WTC11 (cell line): ENCODE results near the gene CALCR. TPM values are rescaled to one million over a fixed set of nuclear protein-coding genes. Genes with fewer than 3 reads are reported as not detected.

Source experiments
- ATAC-seq: fragments of 200-7000 bp; cut with Tn5 transposase; 2 replicates; pipeline ENCODE4 v1.10.0; 2021; ENCODE audit warnings: mild to moderate bottlenecking, moderate library complexity
- Bru-seq: library from RNA; stranded (reverse); fragments of 400-500 nt; gene quantifications from one replicate; lab custom pipeline; 2021; lab: Mats Ljungman, UMichigan
- CTCF ChIA-PET: fragments of 300-600 bp; sonication (Branson Sonifier 250); formaldehyde crosslinking; loops from one replicate; lab custom pipeline; 2021; ENCODE audit warnings: antibody characterized with exemption; lab: Charles Lee
- POLR2A ChIA-PET: fragments of 350-600 bp; sonication (Branson Sonifier 250); formaldehyde crosslinking; loops from one replicate; lab custom pipeline; 2021; ENCODE audit warnings: antibody characterized with exemption; lab: Charles Lee
- DNase-seq: peaks from one replicate; pipeline ENCODE4 v3.0.0; 2021; ENCODE audit warnings: low spot score
- H3K27ac Mint-ChIP-seq: 2 replicates; pipeline ENCODE4 v1.8.0; 2021; ENCODE audit warnings: mixed read lengths
- H3K27me3 Mint-ChIP-seq: 2 replicates; pipeline ENCODE4 v1.8.0; 2021; ENCODE audit warnings: low read depth, mild to moderate bottlenecking, moderate library complexity, mixed read lengths
- H3K36me3 Mint-ChIP-seq: 2 replicates; pipeline ENCODE4 v1.8.0; 2021; ENCODE audit warnings: mixed read lengths
- H3K4me1 Mint-ChIP-seq: 2 replicates; pipeline ENCODE4 v1.8.0; 2022; ENCODE audit warnings: mixed read lengths
- H3K4me3 Mint-ChIP-seq: 2 replicates; pipeline ENCODE4 v1.8.0; 2021; ENCODE audit warnings: mild to moderate bottlenecking, moderate library complexity, mixed read lengths
- H3K9me3 Mint-ChIP-seq: 2 replicates; pipeline ENCODE4 v1.8.0; 2021; ENCODE audit warnings: mixed read lengths
- ESRRA ChIP-seq: sonication (generic); formaldehyde crosslinking; IDR thresholded peaks from 2 replicates; pipeline ENCODE4 v1.8.1; 2022; ENCODE audit warnings: mild to moderate bottlenecking, missing genetic modification reagents, borderline replicate concordance
- GABPB1 ChIP-seq: sonication (generic); formaldehyde crosslinking; IDR thresholded peaks from 2 replicates; pipeline ENCODE4 v1.8.1; 2023; ENCODE audit warnings: mild to moderate bottlenecking, missing genetic modification reagents
- GTF2I ChIP-seq: fragments of 250-450 bp; sonication (Bioruptor Pico); conservative IDR thresholded peaks from 2 replicates; pipeline ENCODE4 v1.4.0; 2021; ENCODE audit warnings: mild to moderate bottlenecking
- NR1H2 ChIP-seq: sonication (generic); formaldehyde crosslinking; IDR thresholded peaks from 2 replicates; pipeline ENCODE4 v1.9.0; 2021; ENCODE audit warnings: mild to moderate bottlenecking, moderate library complexity, missing genetic modification reagents
- RORB ChIP-seq: fragments of 250-450 bp; sonication (Bioruptor Pico); IDR thresholded peaks from 2 replicates; pipeline ENCODE4 v1.9.0; 2021; ENCODE audit warnings: mild to moderate bottlenecking
- TP53 ChIP-seq: sonication (generic); formaldehyde crosslinking; IDR thresholded peaks from 2 replicates; pipeline ENCODE4 v1.8.1; 2023; ENCODE audit warnings: mild to moderate bottlenecking, missing genetic modification reagents
- ZNF121 ChIP-seq: sonication (generic); formaldehyde crosslinking; IDR thresholded peaks from 2 replicates; pipeline ENCODE4 v1.8.0; 2023; ENCODE audit warnings: missing genetic modification reagents
- ZNF396 ChIP-seq: fragments of 250-450 bp; sonication (Bioruptor Pico); IDR thresholded peaks from 2 replicates; pipeline ENCODE4 v1.8.0; 2021; ENCODE audit warnings: mild to moderate bottlenecking, moderate library complexity, borderline replicate concordance
- ZNF671 ChIP-seq: fragments of 250-450 bp; sonication (Bioruptor Pico); IDR thresholded peaks from 2 replicates; pipeline ENCODE4 v1.8.0; 2021; ENCODE audit warnings: mild to moderate bottlenecking
- long read RNA-seq, 3 experiments: library from RNA in 1 of 3; library from capped mRNA in 1 of 3; library from polyadenylated mRNA in 1 of 3; unstranded in 2 of 3; stranded (forward) in 1 of 3; transcript quantifications; one replicate each; pipeline ENCODE4 v2.0.0, GENCODE V29; 2021
- total RNA-seq: library from RNA; stranded (reverse); gene quantifications from 3 replicates; pipeline ENCODE4 v1.2.3, GENCODE V29; 2021
- TF ChIP-seq, protein P1 (sequence below): fragments of 250-450 bp; sonication (Bioruptor Pico); IDR thresholded peaks from 2 replicates; pipeline ENCODE4 v1.9.0; 2021; ENCODE audit warnings: mild to moderate bottlenecking
- TF ChIP-seq, protein P2 (sequence below): sonication (generic); formaldehyde crosslinking; IDR thresholded peaks from 2 replicates; pipeline ENCODE4 v1.8.1; 2023; ENCODE audit warnings: mild to moderate bottlenecking, missing genetic modification reagents, moderate library complexity
- TF ChIP-seq, protein P3 (sequence below): sonication (generic); formaldehyde crosslinking; IDR thresholded peaks from 2 replicates; pipeline ENCODE4 v1.8.0; 2023; ENCODE audit warnings: missing genetic modification reagents, mild to moderate bottlenecking, borderline replicate concordance
- TF ChIP-seq, protein P4 (sequence below): sonication (generic); formaldehyde crosslinking; IDR thresholded peaks from 2 replicates; pipeline ENCODE4 v1.8.0; 2022; ENCODE audit warnings: mild to moderate bottlenecking, missing genetic modification reagents
- TF ChIP-seq, protein P5 (sequence below): sonication (generic); formaldehyde crosslinking; IDR thresholded peaks from 2 replicates; pipeline ENCODE4 v1.8.1; 2022; ENCODE audit warnings: mild to moderate bottlenecking, moderate library complexity, missing genetic modification reagents

The CALCR gene
- total RNA-seq (0.81 to 1.3 TPM (median 1.2 TPM) in 3 replicates), Bru-seq, nascent RNA (percentile 39 among the genes with signal in this experiment)
- long read RNA-seq, experiment 1, partial matches to known transcripts = 1 of 8 reads
- long read RNA-seq, experiment 1, other reads (novel, unspliced or antisense) = 7 of 8 reads
- long read RNA-seq, experiment 2, partial matches to known transcripts = 0 of 2 reads
- long read RNA-seq, experiment 2, other reads (novel, unspliced or antisense) = 2 of 2 reads
- long read RNA-seq, experiment 3 = 0 reads

DNA sequence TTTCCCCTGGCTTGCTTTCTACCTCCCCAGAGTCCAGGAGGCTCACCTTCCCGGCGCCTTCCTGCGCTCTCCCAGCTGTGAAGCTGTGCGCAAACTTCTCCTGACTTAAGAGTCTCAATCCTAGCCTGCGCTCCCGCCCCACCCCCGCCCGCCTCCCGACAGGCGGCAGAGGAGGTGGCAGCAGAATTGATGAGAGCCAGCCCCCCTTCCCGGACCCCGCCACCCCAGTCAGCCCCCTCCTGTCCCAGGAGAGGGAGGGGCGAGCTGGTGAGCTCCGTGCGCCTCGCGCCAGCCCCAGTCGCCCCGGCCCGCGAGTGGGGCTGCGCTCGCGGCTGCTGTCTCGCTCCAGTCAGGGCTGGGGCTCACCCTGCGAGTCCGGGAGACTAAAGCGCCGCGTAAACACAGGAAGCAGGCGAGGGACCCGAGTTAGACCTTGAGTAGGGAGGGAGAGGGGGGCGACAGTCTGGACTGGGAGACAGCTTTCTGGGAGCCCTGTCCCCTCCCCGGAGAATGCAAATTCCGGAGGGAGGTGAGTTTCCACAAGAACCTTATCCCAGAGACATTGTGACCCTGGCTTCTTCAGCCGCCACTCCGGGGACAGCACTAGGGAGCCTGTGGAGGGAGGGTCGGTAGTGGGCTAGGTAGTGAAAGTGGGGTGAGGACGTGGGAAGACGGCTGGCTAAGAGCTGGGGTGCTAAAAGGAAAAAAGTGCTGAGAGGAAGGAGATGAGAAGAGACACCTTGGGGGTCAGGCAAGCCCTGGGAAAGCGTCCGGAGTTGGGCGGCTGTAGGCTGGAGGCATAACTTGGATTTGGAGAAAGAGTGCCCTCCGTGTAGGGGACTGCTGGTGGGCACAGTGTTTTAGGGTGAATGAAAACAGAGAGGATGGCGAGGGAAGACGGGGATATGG, at the start of gene CALCR:
Gene CALCR (minus strand): TSS at position 79 of the 909 bp plus-strand sequence. CDS start 87,743 bp downstream, outside the sequence.
- no peak within 1 kb of the TSS for H3K27ac Mint-ChIP-seq
- TF ChIP-seq, protein P1, sequence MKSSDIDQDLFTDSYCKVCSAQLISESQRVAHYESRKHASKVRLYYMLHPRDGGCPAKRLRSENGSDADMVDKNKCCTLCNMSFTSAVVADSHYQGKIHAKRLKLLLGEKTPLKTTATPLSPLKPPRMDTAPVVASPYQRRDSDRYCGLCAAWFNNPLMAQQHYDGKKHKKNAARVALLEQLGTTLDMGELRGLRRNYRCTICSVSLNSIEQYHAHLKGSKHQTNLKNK = no peak
- TF ChIP-seq GTF2I (CRISPR knock-in tag) = no peak
- no peak for TF ChIP-seq TP53 (CRISPR knock-in tag)
- no peak for TF ChIP-seq NR1H2 (CRISPR knock-in tag)
- TF ChIP-seq, protein P2, sequence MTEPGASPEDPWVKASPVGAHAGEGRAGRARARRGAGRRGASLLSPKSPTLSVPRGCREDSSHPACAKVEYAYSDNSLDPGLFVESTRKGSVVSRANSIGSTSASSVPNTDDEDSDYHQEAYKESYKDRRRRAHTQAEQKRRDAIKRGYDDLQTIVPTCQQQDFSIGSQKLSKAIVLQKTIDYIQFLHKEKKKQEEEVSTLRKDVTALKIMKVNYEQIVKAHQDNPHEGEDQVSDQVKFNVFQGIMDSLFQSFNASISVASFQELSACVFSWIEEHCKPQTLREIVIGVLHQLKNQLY = no peak
- TF ChIP-seq RORB = no peak
- TF ChIP-seq, all 79 proteins: peak for 0
- Mint-ChIP-seq H3K36me3 (no peaks in the 10 kb centered on the region), H3K9me3 (no peaks in the 10 kb centered on the region), H3K4me1 (peaks cover 13% of the 10 kb centered on the region), H3K4me3 (peak within 1 kb of the TSS; percentile 92), H3K27me3 (peaks cover 75% of the 10 kb centered on the region)
- ChIA-PET CTCF (interaction anchor here (1.0 to 1.8 kb wide), 7 partner anchors 23 to 224 kb away, joined by 3 to 11 read pairs (median 4); no protein-coding TSS in a partner anchor), POLR2A (no interaction called here)
- peak; percentile 65 for DNase-seq
- peak; percentile 80 for ATAC-seq

DNA sequence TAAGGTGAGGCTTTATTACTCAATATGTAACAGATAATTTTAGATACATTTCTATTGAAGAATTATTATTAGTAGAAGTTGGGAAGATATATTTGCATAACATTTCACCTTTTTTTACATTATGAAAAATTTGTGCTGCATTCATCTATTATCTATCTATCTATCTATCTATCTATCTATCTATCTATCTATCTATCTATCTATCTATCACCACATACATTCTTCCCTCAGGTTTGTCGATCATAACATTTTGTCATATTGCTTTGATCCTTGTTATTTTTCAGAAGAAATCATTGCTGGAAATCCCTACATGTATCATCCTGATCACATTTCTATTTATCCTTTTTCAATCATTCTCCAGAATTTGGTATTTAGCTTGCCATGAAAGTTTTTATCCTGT, 49.3 kb upstream of the CALCR start:
- H3K4me3 Mint-ChIP-seq = no peak overlapping the region
- H3K27ac Mint-ChIP-seq = no peak overlapping the region
- CTCF ChIA-PET = no interaction called here
- H3K9me3 Mint-ChIP-seq = peaks cover 7% of the 10 kb centered on the region
- H3K36me3 Mint-ChIP-seq = peaks cover 13% of the 10 kb centered on the region
- TF ChIP-seq GABPB1 (CRISPR knock-in tag) (no peak), ZNF671 (no peak), ZNF396 (CRISPR knock-in tag) (no peak), ESRRA (no peak), ZNF121 (CRISPR knock-in tag) (no peak)
- TF ChIP-seq, protein P3, sequence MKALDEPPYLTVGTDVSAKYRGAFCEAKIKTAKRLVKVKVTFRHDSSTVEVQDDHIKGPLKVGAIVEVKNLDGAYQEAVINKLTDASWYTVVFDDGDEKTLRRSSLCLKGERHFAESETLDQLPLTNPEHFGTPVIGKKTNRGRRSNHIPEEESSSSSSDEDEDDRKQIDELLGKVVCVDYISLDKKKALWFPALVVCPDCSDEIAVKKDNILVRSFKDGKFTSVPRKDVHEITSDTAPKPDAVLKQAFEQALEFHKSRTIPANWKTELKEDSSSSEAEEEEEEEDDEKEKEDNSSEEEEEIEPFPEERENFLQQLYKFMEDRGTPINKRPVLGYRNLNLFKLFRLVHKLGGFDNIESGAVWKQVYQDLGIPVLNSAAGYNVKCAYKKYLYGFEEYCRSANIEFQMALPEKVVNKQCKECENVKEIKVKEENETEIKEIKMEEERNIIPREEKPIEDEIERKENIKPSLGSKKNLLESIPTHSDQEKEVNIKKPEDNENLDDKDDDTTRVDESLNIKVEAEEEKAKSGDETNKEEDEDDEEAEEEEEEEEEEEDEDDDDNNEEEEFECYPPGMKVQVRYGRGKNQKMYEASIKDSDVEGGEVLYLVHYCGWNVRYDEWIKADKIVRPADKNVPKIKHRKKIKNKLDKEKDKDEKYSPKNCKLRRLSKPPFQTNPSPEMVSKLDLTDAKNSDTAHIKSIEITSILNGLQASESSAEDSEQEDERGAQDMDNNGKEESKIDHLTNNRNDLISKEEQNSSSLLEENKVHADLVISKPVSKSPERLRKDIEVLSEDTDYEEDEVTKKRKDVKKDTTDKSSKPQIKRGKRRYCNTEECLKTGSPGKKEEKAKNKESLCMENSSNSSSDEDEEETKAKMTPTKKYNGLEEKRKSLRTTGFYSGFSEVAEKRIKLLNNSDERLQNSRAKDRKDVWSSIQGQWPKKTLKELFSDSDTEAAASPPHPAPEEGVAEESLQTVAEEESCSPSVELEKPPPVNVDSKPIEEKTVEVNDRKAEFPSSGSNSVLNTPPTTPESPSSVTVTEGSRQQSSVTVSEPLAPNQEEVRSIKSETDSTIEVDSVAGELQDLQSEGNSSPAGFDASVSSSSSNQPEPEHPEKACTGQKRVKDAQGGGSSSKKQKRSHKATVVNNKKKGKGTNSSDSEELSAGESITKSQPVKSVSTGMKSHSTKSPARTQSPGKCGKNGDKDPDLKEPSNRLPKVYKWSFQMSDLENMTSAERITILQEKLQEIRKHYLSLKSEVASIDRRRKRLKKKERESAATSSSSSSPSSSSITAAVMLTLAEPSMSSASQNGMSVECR (CRISPR knock-in tag) = no peak
- TF ChIP-seq, protein P4, sequence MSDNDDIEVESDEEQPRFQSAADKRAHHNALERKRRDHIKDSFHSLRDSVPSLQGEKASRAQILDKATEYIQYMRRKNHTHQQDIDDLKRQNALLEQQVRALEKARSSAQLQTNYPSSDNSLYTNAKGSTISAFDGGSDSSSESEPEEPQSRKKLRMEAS = no peak
- TF ChIP-seq, protein P5, sequence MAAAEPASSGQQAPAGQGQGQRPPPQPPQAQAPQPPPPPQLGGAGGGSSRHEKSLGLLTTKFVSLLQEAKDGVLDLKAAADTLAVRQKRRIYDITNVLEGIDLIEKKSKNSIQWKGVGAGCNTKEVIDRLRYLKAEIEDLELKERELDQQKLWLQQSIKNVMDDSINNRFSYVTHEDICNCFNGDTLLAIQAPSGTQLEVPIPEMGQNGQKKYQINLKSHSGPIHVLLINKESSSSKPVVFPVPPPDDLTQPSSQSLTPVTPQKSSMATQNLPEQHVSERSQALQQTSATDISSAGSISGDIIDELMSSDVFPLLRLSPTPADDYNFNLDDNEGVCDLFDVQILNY = no peak
- TF ChIP-seq, all 79 proteins: peak for 0
- H3K4me1 Mint-ChIP-seq = peaks cover 43% of the 10 kb centered on the region
- H3K27me3 Mint-ChIP-seq = no peaks in the 10 kb centered on the region
- POLR2A ChIA-PET = no interaction called here
- no peak for DNase-seq
- no peak for ATAC-seq
